Measurements from ENCODE around the gene RND1. TPM values are rescaled to one million over a fixed set of nuclear protein-coding genes. Genes with fewer than 3 reads are reported as not detected.

Gene RND1
- total and polyA plus RNA-seq, 2 of the 13 experiments (the other 11 are each of a cell fraction or from before 2014, with no cell fraction given), result 1.8 to 1.9 TPM

DNA sequence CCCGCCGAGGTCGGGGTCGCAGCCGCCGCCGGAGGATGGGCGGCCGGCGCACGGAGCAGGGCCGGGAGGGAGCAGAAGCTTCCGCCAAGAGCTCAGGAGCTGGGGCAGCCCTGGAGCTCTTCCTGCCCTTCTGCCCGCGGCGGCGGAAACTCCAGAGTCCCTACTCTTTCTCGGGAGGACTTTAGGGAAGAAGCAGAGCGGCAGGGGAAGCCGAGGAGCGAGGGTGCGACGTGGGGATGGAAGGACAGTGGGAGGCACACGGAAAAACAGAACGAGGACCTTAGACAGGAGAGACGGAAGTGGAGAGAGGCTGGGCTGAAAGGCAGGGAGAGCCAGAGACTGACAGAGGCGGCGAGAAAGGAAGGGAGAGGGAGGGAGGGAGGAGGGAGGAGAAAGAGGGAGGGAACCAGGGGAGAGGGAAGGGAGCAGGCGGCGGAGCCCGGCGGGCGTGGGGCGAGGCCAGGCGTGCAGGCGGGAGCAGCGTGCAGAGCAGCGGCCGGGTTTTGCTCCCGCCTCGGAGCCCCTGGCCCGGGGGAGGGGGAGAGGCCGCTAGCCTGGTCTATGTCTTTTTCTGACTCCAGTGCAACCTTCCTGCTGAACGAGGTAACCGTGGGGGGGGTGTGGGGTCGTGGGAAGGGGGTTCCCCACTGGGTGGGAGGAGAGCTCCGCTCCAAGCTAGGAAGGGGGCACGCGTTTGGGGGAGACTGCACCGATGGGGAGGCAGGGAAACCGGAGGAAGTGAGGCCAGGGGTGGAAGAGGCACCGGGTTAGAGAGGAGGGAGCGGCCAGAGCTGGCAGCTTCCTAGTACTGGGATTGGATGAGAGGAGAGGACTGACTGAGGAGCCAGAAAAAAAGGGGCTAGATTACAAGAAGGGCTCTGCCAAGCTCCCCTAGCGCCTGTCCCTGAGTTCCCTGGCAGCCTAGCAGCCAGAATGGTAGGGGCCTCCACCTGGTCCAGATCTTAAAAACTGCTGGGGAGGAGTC is 50.3 kb downstream of the RND1 start (continued):
- TF ChIP-seq SIN3B (IDR thresholded peaks at IDR 0.05; ENCODE audit: low read length), result no peak
- TF ChIP-seq ZSCAN31 (CRISPR knock-in tag; IDR thresholded peaks at IDR 0.05; ENCODE audit: low read depth), result no peak; the same call in 1 of the 2 replicates
- 0 out of 2 replicates have a peak, but pooled peaks have one; percentile 14 for TF ChIP-seq ZNF564 (CRISPR knock-in tag; IDR thresholded peaks at IDR 0.05)
- TF ChIP-seq SNAI1 (CRISPR knock-in tag; IDR thresholded peaks at IDR 0.05; ENCODE audit: borderline replicate concordance), result peak; percentile 59; the same call in 1 of the 2 replicates
- TF ChIP-seq ELF3 (CRISPR knock-in tag; IDR thresholded peaks at IDR 0.05), result no peak
- no peak for TF ChIP-seq ZBTB2 (CRISPR knock-in tag; IDR thresholded peaks at IDR 0.05; ENCODE audit: low read depth)
- TF ChIP-seq, protein P1, sequence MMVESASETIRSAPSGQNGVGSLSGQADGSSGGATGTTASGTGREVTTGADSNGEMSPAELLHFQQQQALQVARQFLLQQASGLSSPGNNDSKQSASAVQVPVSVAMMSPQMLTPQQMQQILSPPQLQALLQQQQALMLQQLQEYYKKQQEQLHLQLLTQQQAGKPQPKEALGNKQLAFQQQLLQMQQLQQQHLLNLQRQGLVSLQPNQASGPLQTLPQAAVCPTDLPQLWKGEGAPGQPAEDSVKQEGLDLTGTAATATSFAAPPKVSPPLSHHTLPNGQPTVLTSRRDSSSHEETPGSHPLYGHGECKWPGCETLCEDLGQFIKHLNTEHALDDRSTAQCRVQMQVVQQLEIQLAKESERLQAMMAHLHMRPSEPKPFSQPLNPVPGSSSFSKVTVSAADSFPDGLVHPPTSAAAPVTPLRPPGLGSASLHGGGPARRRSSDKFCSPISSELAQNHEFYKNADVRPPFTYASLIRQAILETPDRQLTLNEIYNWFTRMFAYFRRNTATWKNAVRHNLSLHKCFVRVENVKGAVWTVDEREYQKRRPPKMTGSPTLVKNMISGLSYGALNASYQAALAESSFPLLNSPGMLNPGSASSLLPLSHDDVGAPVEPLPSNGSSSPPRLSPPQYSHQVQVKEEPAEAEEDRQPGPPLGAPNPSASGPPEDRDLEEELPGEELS (CRISPR knock-in tag; IDR thresholded peaks at IDR 0.05), result no peak
- TF ChIP-seq SNAPC2 (CRISPR knock-in tag; IDR thresholded peaks at IDR 0.05), result 0 out of 2 replicates have a peak, but pooled peaks have one; percentile 42
- TF ChIP-seq SCMH1 (CRISPR knock-in tag; IDR thresholded peaks at IDR 0.05; ENCODE audit: borderline replicate concordance), result no peak
- no peak for TF ChIP-seq KAT7 (CRISPR knock-in tag; IDR thresholded peaks at IDR 0.05; ENCODE audit: borderline replicate concordance)
- no peak for TF ChIP-seq ZNF629 (CRISPR knock-in tag; conservative IDR thresholded peaks at IDR 0.05)
- no peak for TF ChIP-seq FOXK1 (CRISPR knock-in tag; IDR thresholded peaks at IDR 0.05; ENCODE audit: borderline replicate concordance, low read depth)
- TF ChIP-seq, protein P2, sequence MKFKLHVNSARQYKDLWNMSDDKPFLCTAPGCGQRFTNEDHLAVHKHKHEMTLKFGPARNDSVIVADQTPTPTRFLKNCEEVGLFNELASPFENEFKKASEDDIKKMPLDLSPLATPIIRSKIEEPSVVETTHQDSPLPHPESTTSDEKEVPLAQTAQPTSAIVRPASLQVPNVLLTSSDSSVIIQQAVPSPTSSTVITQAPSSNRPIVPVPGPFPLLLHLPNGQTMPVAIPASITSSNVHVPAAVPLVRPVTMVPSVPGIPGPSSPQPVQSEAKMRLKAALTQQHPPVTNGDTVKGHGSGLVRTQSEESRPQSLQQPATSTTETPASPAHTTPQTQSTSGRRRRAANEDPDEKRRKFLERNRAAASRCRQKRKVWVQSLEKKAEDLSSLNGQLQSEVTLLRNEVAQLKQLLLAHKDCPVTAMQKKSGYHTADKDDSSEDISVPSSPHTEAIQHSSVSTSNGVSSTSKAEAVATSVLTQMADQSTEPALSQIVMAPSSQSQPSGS (CRISPR knock-in tag; IDR thresholded peaks at IDR 0.05), result no peak
- TF ChIP-seq JUND (CRISPR knock-in tag; IDR thresholded peaks at IDR 0.05), result no peak
- TF ChIP-seq, protein P3, sequence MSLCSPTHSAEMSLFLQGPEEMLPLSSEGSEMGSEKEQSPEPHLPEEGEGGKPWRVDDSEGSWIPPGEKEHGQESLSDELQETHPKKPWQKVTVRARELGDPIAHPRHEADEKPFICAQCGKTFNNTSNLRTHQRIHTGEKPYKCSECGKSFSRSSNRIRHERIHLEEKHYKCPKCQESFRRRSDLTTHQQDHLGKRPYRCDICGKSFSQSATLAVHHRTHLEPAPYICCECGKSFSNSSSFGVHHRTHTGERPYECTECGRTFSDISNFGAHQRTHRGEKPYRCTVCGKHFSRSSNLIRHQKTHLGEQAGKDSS (CRISPR knock-in tag; IDR thresholded peaks at IDR 0.05; ENCODE audit: borderline replicate concordance, low read depth), result no peak
- TF ChIP-seq CHD4 (IDR thresholded peaks at IDR 0.05; ENCODE audit: borderline replicate concordance, low read length), result no peak
- TF ChIP-seq AGO2 (optimal IDR thresholded peaks at IDR 0.05; ENCODE audit: low read depth, low read length), result no peak
- peak; percentile 94 for TF ChIP-seq ZNF263 (CRISPR knock-in tag; IDR thresholded peaks at IDR 0.05)
- no peak for TF ChIP-seq ZNF674 (CRISPR knock-in tag; IDR thresholded peaks at IDR 0.05; ENCODE audit: low read depth)
- TF ChIP-seq FOXA1 (IDR thresholded peaks at IDR 0.05), result no peak
- no peak for TF ChIP-seq FOXA1 (CRISPR knock-in tag; IDR thresholded peaks at IDR 0.05)
- TF ChIP-seq ATF1 (CRISPR knock-in tag; IDR thresholded peaks at IDR 0.05), result no peak

All from HepG2 (cell line).